Measurements from ENCODE around the gene NEU1. TPM values are rescaled to one million over a fixed set of nuclear protein-coding genes. Genes with fewer than 3 reads are reported as not detected.

The NEU1 gene
- polyA plus RNA-seq, 2 of the 4 experiments (the other 2 are of a cell fraction), result 15.8 to 19.2 TPM

DNA sequence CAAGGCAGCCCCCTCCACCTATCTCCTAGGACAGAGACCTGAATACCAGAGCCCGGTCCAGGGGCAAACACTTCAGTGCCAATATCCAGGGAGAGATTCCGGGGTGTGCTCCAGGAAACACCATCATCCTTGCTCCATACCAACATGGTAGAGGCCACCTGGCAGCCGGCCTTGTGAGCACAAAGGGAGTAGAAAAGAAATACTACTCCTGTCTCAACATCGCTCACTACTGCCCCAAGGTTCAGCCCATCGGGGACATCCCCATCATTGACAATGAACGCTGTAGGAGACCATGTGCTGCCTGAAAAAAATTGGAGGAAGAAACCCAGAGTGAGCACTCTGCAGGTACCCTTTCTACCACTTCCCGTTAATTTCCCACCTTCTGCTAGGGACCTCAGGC is 1.5 kb downstream of the NEU1 start:
- ATAC-seq (no peak), FAIRE-seq (no peak), DNase-seq (ENCODE audit: low read depth in 1 of 2, low spot score in 1 of 2) (no peak)
- ChIA-PET POLR2A (no interaction called here), CTCF (no interaction called here)
- Histone ChIP-seq H3K4me1 (peaks cover 4% of the 10 kb centered on the region; the same call in 1 of the 3 replicates), H3K27ac (no peak overlapping the region), H3K4me3 (no peak overlapping the region), H3K9me3 (no peaks in the 10 kb centered on the region), H3K4me2 (no peak overlapping the region)
- TF ChIP-seq FOSL2 (IDR thresholded peaks at IDR 0.05) (no peak), FOSL2 (CRISPR knock-in tag; IDR thresholded peaks at IDR 0.05) (no peak)
- 72% methylated on average over 7 of the region's 7 CpGs for WGBS (ENCODE audit: missing lambda C conversion rate)

DNA sequence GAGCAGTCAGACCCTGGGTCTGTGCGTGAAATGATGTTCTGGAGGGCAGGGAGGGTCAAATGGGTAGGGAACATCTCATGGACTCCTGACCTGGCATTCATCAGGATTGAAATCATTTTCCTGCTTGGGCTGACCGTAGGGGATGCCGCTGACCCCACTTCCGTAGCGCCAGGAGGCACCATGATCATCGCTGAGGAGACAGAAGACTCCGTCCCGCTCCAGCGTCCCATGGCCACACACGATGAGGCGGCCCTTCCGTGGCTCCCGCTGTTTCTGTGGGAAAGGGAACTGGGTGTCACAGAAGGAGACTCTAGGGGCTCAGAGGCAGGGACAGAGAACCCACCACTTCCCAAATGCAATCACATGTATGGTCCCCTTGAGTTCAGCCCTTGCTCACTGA is 2.3 kb downstream of the NEU1 start:
- H3K4me1 ChIP-seq, result peaks cover 4% of the 10 kb centered on the region; the same call in 1 of the 3 replicates
- H3K9me3 ChIP-seq, result no peaks in the 10 kb centered on the region
- ATAC-seq, result no peak
- no peak overlapping the region for H3K27ac ChIP-seq
- WGBS (ENCODE audit: missing lambda C conversion rate), result 94% methylated on average over 13 of the region's 13 CpGs
- H3K4me2 ChIP-seq, result no peak overlapping the region
- H3K4me3 ChIP-seq, result no peak overlapping the region
- TF ChIP-seq, protein P1, sequence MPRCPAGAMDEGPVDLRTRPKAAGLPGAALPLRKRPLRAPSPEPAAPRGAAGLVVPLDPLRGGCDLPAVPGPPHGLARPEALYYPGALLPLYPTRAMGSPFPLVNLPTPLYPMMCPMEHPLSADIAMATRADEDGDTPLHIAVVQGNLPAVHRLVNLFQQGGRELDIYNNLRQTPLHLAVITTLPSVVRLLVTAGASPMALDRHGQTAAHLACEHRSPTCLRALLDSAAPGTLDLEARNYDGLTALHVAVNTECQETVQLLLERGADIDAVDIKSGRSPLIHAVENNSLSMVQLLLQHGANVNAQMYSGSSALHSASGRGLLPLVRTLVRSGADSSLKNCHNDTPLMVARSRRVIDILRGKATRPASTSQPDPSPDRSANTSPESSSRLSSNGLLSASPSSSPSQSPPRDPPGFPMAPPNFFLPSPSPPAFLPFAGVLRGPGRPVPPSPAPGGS (IDR thresholded peaks at IDR 0.05), result no peak
- TF ChIP-seq EHMT2 (IDR thresholded peaks at IDR 0.05; ENCODE audit: low read depth), result no peak
- no peak for TF ChIP-seq CHD4 (IDR thresholded peaks at IDR 0.05; ENCODE audit: borderline replicate concordance)
- no peak for TF ChIP-seq NPAS2 (CRISPR knock-in tag; IDR thresholded peaks at IDR 0.05; ENCODE audit: borderline replicate concordance)
- TF ChIP-seq HOXB13 (CRISPR knock-in tag; IDR thresholded peaks at IDR 0.05; ENCODE audit: low read depth), result no peak
- no peak for DNase-seq (ENCODE audit: low read depth in 1 of 2, low spot score in 1 of 2)
- no peak for FAIRE-seq
- POLR2A ChIA-PET, result no interaction called here
- CTCF ChIA-PET, result interaction anchor here (1.0 to 1.5 kb wide), 2 partner anchors 35 to 92 kb away, joined by 4 to 5 read pairs; no protein-coding TSS in a partner anchor

DNA sequence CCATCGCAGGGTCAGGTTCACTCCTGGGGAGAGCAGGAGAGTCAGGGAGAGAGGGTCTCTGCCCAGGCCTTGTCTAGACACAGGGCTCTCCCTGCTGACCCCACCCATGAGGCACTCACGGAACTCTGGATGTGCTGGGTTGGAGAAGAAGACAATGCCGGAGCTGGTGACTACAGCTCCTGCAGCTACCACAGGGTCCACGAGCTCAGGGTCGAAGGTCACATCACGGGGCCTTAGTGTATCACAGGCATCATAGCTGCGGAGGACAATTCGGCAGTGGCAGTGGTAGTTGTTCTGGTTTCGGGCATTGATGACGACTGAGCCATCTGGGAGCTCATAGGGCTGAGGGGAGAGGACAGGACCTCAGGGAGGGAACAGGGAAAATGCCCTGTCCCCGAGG is 2.7 kb downstream of the NEU1 start:
- FAIRE-seq, result no peak
- POLR2A ChIA-PET, result interaction anchor here (0.6 kb wide), 1 partner anchor 10 kb away, joined by 6 read pairs; no protein-coding TSS in a partner anchor
- TF ChIP-seq CBX8 (IDR thresholded peaks at IDR 0.05) (no peak), NR3C1 (IDR thresholded peaks at IDR 0.05) (no peak), RAD21 (conservative IDR thresholded peaks at IDR 0.05 in 1 of 2, IDR thresholded peaks at IDR 0.05 in 1 of 2) (no peak), HEYL (CRISPR knock-in tag; IDR thresholded peaks at IDR 0.05) (no peak), EHMT2 (IDR thresholded peaks at IDR 0.05; ENCODE audit: low read depth) (no peak), TP53 (CRISPR knock-in tag; IDR thresholded peaks at IDR 0.05) (no peak), MAZ (IDR thresholded peaks at IDR 0.05; ENCODE audit: borderline replicate concordance, low read depth, low read length) (no peak), BHLHE40 (IDR thresholded peaks at IDR 0.05; ENCODE audit: low read depth, low read length) (no peak), SMC3 (IDR thresholded peaks at IDR 0.05) (no peak), HOXB13 (CRISPR knock-in tag; IDR thresholded peaks at IDR 0.05; ENCODE audit: low read depth) (no peak), ZNF302 (CRISPR knock-in tag; IDR thresholded peaks at IDR 0.05) (no peak), JUN (IDR thresholded peaks at IDR 0.05) (no peak), MAFK (IDR thresholded peaks at IDR 0.05; ENCODE audit: partially characterized antibody) (no peak), POLR2AphosphoS2 (conservative IDR thresholded peaks at IDR 0.05; ENCODE audit: low read length) (no peak), EHF (CRISPR knock-in tag; IDR thresholded peaks at IDR 0.05) (no peak), SREBF2 (IDR thresholded peaks at IDR 0.05) (no peak)
- TF ChIP-seq, protein P2, sequence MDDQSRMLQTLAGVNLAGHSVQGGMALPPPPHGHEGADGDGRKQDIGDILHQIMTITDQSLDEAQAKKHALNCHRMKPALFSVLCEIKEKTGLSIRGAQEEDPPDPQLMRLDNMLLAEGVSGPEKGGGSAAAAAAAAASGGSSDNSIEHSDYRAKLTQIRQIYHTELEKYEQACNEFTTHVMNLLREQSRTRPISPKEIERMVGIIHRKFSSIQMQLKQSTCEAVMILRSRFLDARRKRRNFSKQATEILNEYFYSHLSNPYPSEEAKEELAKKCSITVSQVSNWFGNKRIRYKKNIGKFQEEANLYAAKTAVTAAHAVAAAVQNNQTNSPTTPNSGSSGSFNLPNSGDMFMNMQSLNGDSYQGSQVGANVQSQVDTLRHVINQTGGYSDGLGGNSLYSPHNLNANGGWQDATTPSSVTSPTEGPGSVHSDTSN (IDR thresholded peaks at IDR 0.05), result no peak
- TF ChIP-seq, protein P3, sequence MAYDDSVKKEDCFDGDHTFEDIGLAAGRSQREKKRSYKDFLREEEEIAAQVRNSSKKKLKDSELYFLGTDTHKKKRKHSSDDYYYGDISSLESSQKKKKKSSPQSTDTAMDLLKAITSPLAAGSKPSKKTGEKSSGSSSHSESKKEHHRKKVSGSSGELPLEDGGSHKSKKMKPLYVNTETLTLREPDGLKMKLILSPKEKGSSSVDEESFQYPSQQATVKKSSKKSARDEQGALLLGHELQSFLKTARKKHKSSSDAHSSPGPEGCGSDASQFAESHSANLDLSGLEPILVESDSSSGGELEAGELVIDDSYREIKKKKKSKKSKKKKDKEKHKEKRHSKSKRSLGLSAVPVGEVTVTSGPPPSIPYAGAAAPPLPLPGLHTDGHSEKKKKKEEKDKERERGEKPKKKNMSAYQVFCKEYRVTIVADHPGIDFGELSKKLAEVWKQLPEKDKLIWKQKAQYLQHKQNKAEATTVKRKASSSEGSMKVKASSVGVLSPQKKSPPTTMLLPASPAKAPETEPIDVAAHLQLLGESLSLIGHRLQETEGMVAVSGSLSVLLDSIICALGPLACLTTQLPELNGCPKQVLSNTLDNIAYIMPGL (CRISPR knock-in tag; IDR thresholded peaks at IDR 0.05; ENCODE audit: borderline replicate concordance), result no peak
- TF ChIP-seq, protein P4, sequence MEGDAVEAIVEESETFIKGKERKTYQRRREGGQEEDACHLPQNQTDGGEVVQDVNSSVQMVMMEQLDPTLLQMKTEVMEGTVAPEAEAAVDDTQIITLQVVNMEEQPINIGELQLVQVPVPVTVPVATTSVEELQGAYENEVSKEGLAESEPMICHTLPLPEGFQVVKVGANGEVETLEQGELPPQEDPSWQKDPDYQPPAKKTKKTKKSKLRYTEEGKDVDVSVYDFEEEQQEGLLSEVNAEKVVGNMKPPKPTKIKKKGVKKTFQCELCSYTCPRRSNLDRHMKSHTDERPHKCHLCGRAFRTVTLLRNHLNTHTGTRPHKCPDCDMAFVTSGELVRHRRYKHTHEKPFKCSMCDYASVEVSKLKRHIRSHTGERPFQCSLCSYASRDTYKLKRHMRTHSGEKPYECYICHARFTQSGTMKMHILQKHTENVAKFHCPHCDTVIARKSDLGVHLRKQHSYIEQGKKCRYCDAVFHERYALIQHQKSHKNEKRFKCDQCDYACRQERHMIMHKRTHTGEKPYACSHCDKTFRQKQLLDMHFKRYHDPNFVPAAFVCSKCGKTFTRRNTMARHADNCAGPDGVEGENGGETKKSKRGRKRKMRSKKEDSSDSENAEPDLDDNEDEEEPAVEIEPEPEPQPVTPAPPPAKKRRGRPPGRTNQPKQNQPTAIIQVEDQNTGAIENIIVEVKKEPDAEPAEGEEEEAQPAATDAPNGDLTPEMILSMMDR (IDR thresholded peaks at IDR 0.05), result no peak
- TF ChIP-seq, protein P5, sequence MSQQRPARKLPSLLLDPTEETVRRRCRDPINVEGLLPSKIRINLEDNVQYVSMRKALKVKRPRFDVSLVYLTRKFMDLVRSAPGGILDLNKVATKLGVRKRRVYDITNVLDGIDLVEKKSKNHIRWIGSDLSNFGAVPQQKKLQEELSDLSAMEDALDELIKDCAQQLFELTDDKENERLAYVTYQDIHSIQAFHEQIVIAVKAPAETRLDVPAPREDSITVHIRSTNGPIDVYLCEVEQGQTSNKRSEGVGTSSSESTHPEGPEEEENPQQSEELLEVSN (IDR thresholded peaks at IDR 0.05; ENCODE audit: borderline replicate concordance, low read depth), result no peak

More for the DNA sequence above, 2.7 kb downstream of the NEU1 start:
- Histone ChIP-seq H3K4me1 (peaks cover 4% of the 10 kb centered on the region; the same call in 1 of the 3 replicates), H3K27ac (no peak overlapping the region), H3K4me3 (no peak overlapping the region), H3K4me2 (no peak overlapping the region), H3K9me3 (no peaks in the 10 kb centered on the region)
- CTCF ChIA-PET, result interaction anchor here (1.0 to 1.5 kb wide), 3 partner anchors 20 to 92 kb away, joined by 3 to 5 read pairs (median 4); no protein-coding TSS in a partner anchor
- 83% methylated on average over 6 of the region's 11 CpGs for WGBS (ENCODE audit: missing lambda C conversion rate)
- DNase-seq (ENCODE audit: low read depth in 1 of 2, low spot score in 1 of 2) (no peak), ATAC-seq (no peak)

Measured in A549 (cell line).